ENCODE results near the gene LIAS.

The LIAS gene

DNA sequence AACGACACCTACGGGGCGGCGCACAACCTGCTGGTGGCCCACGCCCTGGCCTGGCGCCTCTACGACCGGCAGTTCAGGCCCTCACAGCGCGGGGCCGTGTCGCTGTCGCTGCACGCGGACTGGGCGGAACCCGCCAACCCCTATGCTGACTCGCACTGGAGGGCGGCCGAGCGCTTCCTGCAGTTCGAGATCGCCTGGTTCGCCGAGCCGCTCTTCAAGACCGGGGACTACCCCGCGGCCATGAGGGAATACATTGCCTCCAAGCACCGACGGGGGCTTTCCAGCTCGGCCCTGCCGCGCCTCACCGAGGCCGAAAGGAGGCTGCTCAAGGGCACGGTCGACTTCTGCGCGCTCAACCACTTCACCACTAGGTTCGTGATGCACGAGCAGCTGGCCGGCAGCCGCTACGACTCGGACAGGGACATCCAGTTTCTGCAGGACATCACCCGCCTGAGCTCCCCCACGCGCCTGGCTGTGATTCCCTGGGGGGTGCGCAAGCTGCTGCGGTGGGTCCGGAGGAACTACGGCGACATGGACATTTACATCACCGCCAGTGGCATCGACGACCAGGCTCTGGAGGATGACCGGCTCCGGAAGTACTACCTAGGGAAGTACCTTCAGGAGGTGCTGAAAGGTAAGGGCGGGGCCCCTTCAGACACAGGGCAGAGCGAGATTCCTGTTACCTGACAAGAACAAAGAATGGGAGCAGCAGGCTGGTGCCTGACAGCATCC lies 11.8 kb upstream of the LIAS start:
- Histone ChIP-seq H3K79me2 (ENCODE audit: insufficient read depth, low read length) (no peaks in the 10 kb centered on the region), H3K27me3 (ENCODE audit: low read length) (no peaks in the 10 kb centered on the region), H3K4me3 (ENCODE audit: insufficient read depth, low read length, poor library complexity, severe bottlenecking) (no peak overlapping the region), H4K20me1 (ENCODE audit: low read depth, low read length) (peaks cover 11% of the 10 kb centered on the region; the same call in 1 of the 2 replicates), H2AFZ (ENCODE audit: low read depth, low read length, severe bottlenecking) (peak overlapping the region; percentile 7), H3K9ac (ENCODE audit: low read length) (peak overlapping the region; percentile 10; the same call in 1 of the 2 replicates), H3K9me3 (ENCODE audit: insufficient read depth, low read length) (no peaks in the 10 kb centered on the region), H3K4me2 (ENCODE audit: low read depth, low read length, poor library complexity, severe bottlenecking) (peak overlapping the region; percentile 42), H3F3A (ENCODE audit: insufficient read depth) (peaks cover 52% of the 10 kb centered on the region), H3K36me3 (ENCODE audit: low read length) (peaks cover 12% of the 10 kb centered on the region), H3K9me2 (replicated peaks; ENCODE audit: insufficient read depth, low read length) (no peaks in the 10 kb centered on the region), H3K27ac (ENCODE audit: low read depth, low read length) (no peak overlapping the region)
- no peak for TF ChIP-seq CTCF (IDR thresholded peaks at IDR 0.05; ENCODE audit: insufficient read depth, low read length, poor library complexity, severe bottlenecking)
- no peak for TF ChIP-seq EZH2phosphoT487 (conservative IDR thresholded peaks at IDR 0.05; ENCODE audit: low read length)

DNA sequence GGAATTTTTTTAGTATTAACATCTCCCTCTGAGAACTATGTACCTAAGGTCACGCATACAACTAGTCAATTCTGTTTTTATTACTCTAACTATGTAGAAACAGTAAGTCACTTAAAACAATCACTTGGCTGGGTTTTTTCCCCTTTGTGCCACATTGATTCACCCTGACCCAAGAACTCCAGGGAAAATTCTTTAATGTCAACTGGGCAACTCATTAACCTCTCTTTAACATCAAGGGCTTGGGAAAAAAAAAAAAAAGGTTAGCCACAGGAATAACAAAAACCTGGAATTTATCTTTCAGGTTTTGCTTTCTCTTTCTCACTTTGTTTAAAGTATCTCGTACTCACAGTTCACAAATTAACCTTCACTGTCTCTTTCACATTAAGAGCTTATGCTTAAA lies 8.2 kb upstream of the LIAS start:
- peaks cover 46% of the 10 kb centered on the region for H3K36me3 ChIP-seq (ENCODE audit: low read length)
- H3K4me2 ChIP-seq (ENCODE audit: low read depth, low read length, poor library complexity, severe bottlenecking), result no peak overlapping the region
- peaks cover 81% of the 10 kb centered on the region for H3F3A ChIP-seq (ENCODE audit: insufficient read depth)

GRCh38 chr4:39451423-39452023 lies 7.3 kb upstream of the LIAS start:
- H3K27me3 ChIP-seq (ENCODE audit: low read length), result no peaks in the 10 kb centered on the region
- no peak overlapping the region for H2AFZ ChIP-seq (ENCODE audit: low read depth, low read length, severe bottlenecking)
- no peaks in the 10 kb centered on the region for H3K9me3 ChIP-seq (ENCODE audit: insufficient read depth, low read length)
- TF ChIP-seq CTCF (IDR thresholded peaks at IDR 0.05; ENCODE audit: insufficient read depth, low read length, poor library complexity, severe bottlenecking), result no peak
- TF ChIP-seq EZH2phosphoT487 (conservative IDR thresholded peaks at IDR 0.05; ENCODE audit: low read length), result no peak
- no peak overlapping the region for H3K4me2 ChIP-seq (ENCODE audit: low read depth, low read length, poor library complexity, severe bottlenecking)
- H3K9me2 ChIP-seq (replicated peaks; ENCODE audit: insufficient read depth, low read length), result no peaks in the 10 kb centered on the region
- peaks cover 2% of the 10 kb centered on the region for H3K79me2 ChIP-seq (ENCODE audit: insufficient read depth, low read length)
- peaks cover 85% of the 10 kb centered on the region for H3F3A ChIP-seq (ENCODE audit: insufficient read depth)
- peaks cover 55% of the 10 kb centered on the region for H3K36me3 ChIP-seq (ENCODE audit: low read length)
- H3K9ac ChIP-seq (ENCODE audit: low read length), result no peak overlapping the region
- no peak overlapping the region for H3K4me3 ChIP-seq (ENCODE audit: insufficient read depth, low read length, poor library complexity, severe bottlenecking)
- H3K27ac ChIP-seq (ENCODE audit: low read depth, low read length), result no peak overlapping the region
- peaks cover 20% of the 10 kb centered on the region for H4K20me1 ChIP-seq (ENCODE audit: low read depth, low read length)

More for the DNA sequence above, 8.2 kb upstream of the LIAS start:
- no peak for TF ChIP-seq EZH2phosphoT487 (conservative IDR thresholded peaks at IDR 0.05; ENCODE audit: low read length)
- TF ChIP-seq CTCF (IDR thresholded peaks at IDR 0.05; ENCODE audit: insufficient read depth, low read length, poor library complexity, severe bottlenecking), result no peak
- H3K4me3 ChIP-seq (ENCODE audit: insufficient read depth, low read length, poor library complexity, severe bottlenecking), result no peak overlapping the region
- H2AFZ ChIP-seq (ENCODE audit: low read depth, low read length, severe bottlenecking), result no peak overlapping the region
- no peaks in the 10 kb centered on the region for H3K9me2 ChIP-seq (replicated peaks; ENCODE audit: insufficient read depth, low read length)
- H3K9me3 ChIP-seq (ENCODE audit: insufficient read depth, low read length), result no peaks in the 10 kb centered on the region
- no peaks in the 10 kb centered on the region for H3K27me3 ChIP-seq (ENCODE audit: low read length)
- peaks cover 16% of the 10 kb centered on the region for H4K20me1 ChIP-seq (ENCODE audit: low read depth, low read length)
- H3K79me2 ChIP-seq (ENCODE audit: insufficient read depth, low read length), result no peaks in the 10 kb centered on the region
- no peak overlapping the region for H3K9ac ChIP-seq (ENCODE audit: low read length)
- H3K27ac ChIP-seq (ENCODE audit: low read depth, low read length), result no peak overlapping the region
